K562 (cell line): ENCODE measurements around the gene RBFOX2.

Source experiments
- CTCF ChIP-seq, 3 experiments: IDR thresholded peaks in 2 of 3; conservative IDR thresholded peaks in 1 of 3; 2 replicates each; pipeline ENCODE4 v1.5.1; 2011 to 2012; ENCODE audit warnings: low read length in 3 of 3, mild to moderate bottlenecking in 3 of 3, control low read depth in 2 of 3, improper control_type of control experiment in 1 of 3, inconsistent platforms in 1 of 3, low read depth in 1 of 3, mixed read lengths in 1 of 3, moderate library complexity in 1 of 3; ENCODE audit not compliant: insufficient read depth in 2 of 3
- EHMT2 ChIP-seq: fragments of 450-650 bp; IDR thresholded peaks from 2 replicates; pipeline ENCODE4 v1.6.1; 2018; ENCODE audit warnings: antibody characterized with exemption
- HBP1 ChIP-seq: fragments of 450-650 bp; formaldehyde crosslinking; IDR thresholded peaks from 2 replicates; pipeline ENCODE4 v1.4.0; 2022; ENCODE audit warnings: missing genetic modification characterization
- MEF2A ChIP-seq: IDR thresholded peaks from 2 replicates; pipeline ENCODE4 v1.6.1; 2011; ENCODE audit warnings: low read depth, mild to moderate bottlenecking, low read length, moderate library complexity; ENCODE audit not compliant: control insufficient read depth
- MYC ChIP-seq, 2 experiments: fragments of 250-450 bp in 1 of 2; sonication (Bioruptor Pico) in 1 of 2; IDR thresholded peaks; 2 replicates each; pipeline versions ENCODE4 v1.5.1 to v1.6.1; 2012 to 2021; ENCODE audit warnings: low read depth in 2 of 2, borderline replicate concordance in 1 of 2, improper control_type of control experiment in 1 of 2, low read length in 1 of 2, mild to moderate bottlenecking in 1 of 2, moderate library complexity in 1 of 2
- POLR2AphosphoS5 ChIP-seq: IDR thresholded peaks from 2 replicates; pipeline ENCODE4 v1.6.1; 2011; ENCODE audit warnings: mild to moderate bottlenecking, low read depth, low read length, moderate library complexity; ENCODE audit not compliant: control insufficient read depth, insufficient read depth
- RAD21 ChIP-seq, 2 experiments: fragments of 250-450 bp in 1 of 2; fragments of 450-650 bp in 1 of 2; sonication (Bioruptor Pico) in 1 of 2; formaldehyde crosslinking in 1 of 2; IDR thresholded peaks in 1 of 2; conservative IDR thresholded peaks in 1 of 2; 2 replicates each; pipeline versions ENCODE4 v1.4.0 to v1.8.0; 2020 to 2022; ENCODE audit warnings: mild to moderate bottlenecking in 2 of 2, moderate library complexity in 1 of 2
- SRF ChIP-seq, 2 experiments: fragments of 250-450, 450-650 bp in 1 of 2; sonication (Bioruptor Pico) in 1 of 2; sonication (generic) in 1 of 2; formaldehyde crosslinking; IDR thresholded peaks; 2 replicates each; pipeline versions ENCODE4 v1.5.0 to v1.5.1; 2020 to 2022; ENCODE audit warnings: mild to moderate bottlenecking in 1 of 2, missing genetic modification reagents in 1 of 2
- TBP ChIP-seq: optimal IDR thresholded peaks from 2 replicates; pipeline ENCODE3; 2011; ENCODE audit warnings: low read depth, low read length, improper control_type of control experiment
- YY1 ChIP-seq, 3 experiments: IDR thresholded peaks; 2 replicates each; pipeline ENCODE4 v1.6.1; 2011; ENCODE audit warnings: low read length in 2 of 3, mild to moderate bottlenecking in 2 of 3, moderate library complexity in 2 of 3, borderline replicate concordance in 1 of 3, control low read depth in 1 of 3, low read depth in 1 of 3; ENCODE audit not compliant: insufficient read depth in 3 of 3, insufficient replicate concordance in 2 of 3, control insufficient read depth in 1 of 3, insufficient read length in 1 of 3; ENCODE audit errors: extremely low read depth in 1 of 3
- ZFP91 ChIP-seq: sonication (generic); formaldehyde crosslinking; IDR thresholded peaks from 2 replicates; pipeline ENCODE4 v1.8.0; 2022; ENCODE audit warnings: mild to moderate bottlenecking, missing genetic modification reagents
- ZNF589 ChIP-seq: fragments of 200-800 bp; sonication (Bioruptor generic); IDR thresholded peaks from 2 replicates; pipeline ENCODE4 v1.6.1; 2016; ENCODE audit warnings: low read depth, missing genetic modification characterization, missing compliant biosample characterization

GRCh38 chr22:35733036-35733435 is 295.6 kb downstream of the RBFOX2 start:
- no peak for TF ChIP-seq RAD21 (CRISPR knock-in tag; conservative IDR thresholded peaks at IDR 0.05 in 1 of 2, IDR thresholded peaks at IDR 0.05 in 1 of 2)
- TF ChIP-seq EHMT2: no peak
- TF ChIP-seq CTCF (IDR thresholded peaks at IDR 0.05 in 2 of 3, conservative IDR thresholded peaks at IDR 0.05 in 1 of 3; ENCODE audit: insufficient read depth in 2 of 3, low read depth in 1 of 3, low read length in 3 of 3): no peak
- no peak for TF ChIP-seq YY1 (IDR thresholded peaks at IDR 0.05; ENCODE audit: borderline replicate concordance in 1 of 3, control insufficient read depth in 1 of 3, extremely low read depth in 1 of 3, insufficient read depth in 3 of 3, insufficient read length in 1 of 3, insufficient replicate concordance in 2 of 3, low read depth in 1 of 3, low read length in 2 of 3)
- no peak for TF ChIP-seq ZNF589 (CRISPR knock-in tag)
- no peak for TF ChIP-seq HBP1 (CRISPR knock-in tag)
- no peak for TF ChIP-seq MEF2A
- no peak for TF ChIP-seq POLR2AphosphoS5
- TF ChIP-seq TBP: no peak
- no peak for TF ChIP-seq MYC (IDR thresholded peaks at IDR 0.05; ENCODE audit: low read depth, low read length)
- no peak for TF ChIP-seq MYC (CRISPR knock-in tag; IDR thresholded peaks at IDR 0.05; ENCODE audit: borderline replicate concordance, low read depth)
- no peak for TF ChIP-seq SRF (CRISPR knock-in tag; IDR thresholded peaks at IDR 0.05)
- no peak for TF ChIP-seq ZFP91 (CRISPR knock-in tag)
